GM21381 (cell line): Measurements from ENCODE around the gene ZNF560.
A peak's percentile ranks its signal among the peaks of the same experiment; 100 is the strongest.

Source experiments
- ATAC-seq: cut with Tn5 transposase; IDR thresholded peaks from one replicate; pipeline ENCODE4 v1.9.1; 2021; ENCODE audit warnings: mild to moderate bottlenecking, moderate library complexity; ENCODE audit not compliant: unreplicated experiment

ZNF560 gene

DNA sequence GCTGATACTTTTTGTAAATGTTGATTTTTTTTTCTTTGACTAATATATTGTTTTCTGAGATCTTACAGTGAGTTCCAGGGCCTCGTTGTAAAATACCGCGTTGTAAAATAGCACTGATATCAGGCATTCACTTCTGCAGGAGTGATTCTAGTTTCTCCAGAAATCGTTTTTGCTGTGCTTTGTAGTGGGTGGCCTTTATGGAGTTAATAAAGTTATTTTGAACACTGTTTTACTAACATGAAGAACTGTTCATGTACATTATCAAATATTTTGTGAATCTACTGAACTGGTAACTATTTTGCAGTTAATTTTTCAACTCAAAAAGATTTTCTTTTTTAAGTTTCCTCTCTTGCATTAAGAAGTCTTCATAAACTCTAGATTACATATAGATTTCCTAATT is 62.1 kb downstream of the ZNF560 start:
- ATAC-seq: no peak

GRCh38 chr19:9435279-9436268 is 62.8 kb downstream of the ZNF560 start, which contains the start of gene ZNF266:
TSS of gene ZNF266 (minus strand) at chr19:9435573. CDS start at chr19:9420089, 15,484 bp downstream.
- ATAC-seq: peak; percentile 86

DNA sequence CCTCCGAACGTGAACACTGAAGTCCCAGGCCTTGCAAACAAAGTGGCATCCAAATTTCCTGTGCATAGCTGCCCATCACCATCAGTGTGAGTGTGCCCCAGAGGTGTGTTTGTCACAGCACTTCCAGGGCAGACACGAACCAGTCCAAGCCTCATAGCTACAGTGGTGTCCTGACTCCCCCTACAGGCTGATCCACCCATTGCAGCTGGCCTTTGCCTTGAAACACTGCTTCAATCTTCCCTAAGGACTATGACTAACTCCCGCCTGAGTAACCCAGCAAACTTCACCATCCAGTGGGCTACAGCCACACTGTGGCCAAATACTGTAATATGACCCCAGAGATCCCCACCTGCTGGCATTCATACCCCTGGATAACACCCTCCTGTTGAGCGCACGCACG is 66.9 kb downstream of the ZNF560 start:
- ATAC-seq: no peak

GRCh38 chr19:9430444-9430843 is 68.0 kb downstream of the ZNF560 start:
- no peak for ATAC-seq

GRCh38 chr19:9427941-9428340 is 70.5 kb downstream of the ZNF560 start:
- ATAC-seq: no peak
